ENCODE data around the gene CBX8. TPM values are rescaled to one million over a fixed set of nuclear protein-coding genes. Genes with fewer than 3 reads are reported as not detected.

CBX8 gene
- total and polyA plus RNA-seq, 7 donors = 0.28 to 5.6 (median 1.8) TPM

- Histone ChIP-seq H3K36me3 (no peaks in the 10 kb centered on the region), H3K27ac (no peak overlapping the region), H3K4me3 (peak overlapping the region in 1 of 4 donors; percentile 1), H3K27me3 (peaks cover 57 to 99% (median 98%) of the 10 kb centered on the region in 3 donors), H3K4me1 (peaks cover 0 to 53% (median 35%) of the 10 kb centered on the region in 4 donors), H3K9me3 (no peaks in the 10 kb centered on the region)
- 5 to 10% methylated on average over 74 of the region's 74 CpGs for WGBS, 2 donors
- DNase-seq = no peak
- TF ChIP-seq, protein P1, sequence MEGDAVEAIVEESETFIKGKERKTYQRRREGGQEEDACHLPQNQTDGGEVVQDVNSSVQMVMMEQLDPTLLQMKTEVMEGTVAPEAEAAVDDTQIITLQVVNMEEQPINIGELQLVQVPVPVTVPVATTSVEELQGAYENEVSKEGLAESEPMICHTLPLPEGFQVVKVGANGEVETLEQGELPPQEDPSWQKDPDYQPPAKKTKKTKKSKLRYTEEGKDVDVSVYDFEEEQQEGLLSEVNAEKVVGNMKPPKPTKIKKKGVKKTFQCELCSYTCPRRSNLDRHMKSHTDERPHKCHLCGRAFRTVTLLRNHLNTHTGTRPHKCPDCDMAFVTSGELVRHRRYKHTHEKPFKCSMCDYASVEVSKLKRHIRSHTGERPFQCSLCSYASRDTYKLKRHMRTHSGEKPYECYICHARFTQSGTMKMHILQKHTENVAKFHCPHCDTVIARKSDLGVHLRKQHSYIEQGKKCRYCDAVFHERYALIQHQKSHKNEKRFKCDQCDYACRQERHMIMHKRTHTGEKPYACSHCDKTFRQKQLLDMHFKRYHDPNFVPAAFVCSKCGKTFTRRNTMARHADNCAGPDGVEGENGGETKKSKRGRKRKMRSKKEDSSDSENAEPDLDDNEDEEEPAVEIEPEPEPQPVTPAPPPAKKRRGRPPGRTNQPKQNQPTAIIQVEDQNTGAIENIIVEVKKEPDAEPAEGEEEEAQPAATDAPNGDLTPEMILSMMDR (IDR thresholded peaks at IDR 0.05) = peak; percentile 37 to 86 (median 63)
- no peak for TF ChIP-seq EP300 (IDR thresholded peaks at IDR 0.05)
- intact Hi-C loops (cut with DNase I) = loop anchor here (2.0 to 5.0 kb wide), 2 partner anchors 127 to 203 kb away; no protein-coding TSS in a partner anchor
Observed at GRCh38 chr17:79789943-79790804, 6.7 kb downstream of the CBX8 start.

GRCh38 chr17:79788989-79789942, 7.6 kb downstream of the CBX8 start:
- no peak overlapping the region for H3K27ac ChIP-seq
- H3K4me1 ChIP-seq = peaks cover 0 to 44% (median 35%) of the 10 kb centered on the region in 4 donors
- intact Hi-C loops (cut with DNase I) = loop anchor here (2.0 kb wide), 1 partner anchor 204 kb away; no protein-coding TSS in a partner anchor
- peaks cover 57 to 100% (median 99%) of the 10 kb centered on the region in 3 donors for H3K27me3 ChIP-seq
- DNase-seq = no peak
- no peaks in the 10 kb centered on the region for H3K9me3 ChIP-seq
- H3K4me3 ChIP-seq = no peak overlapping the region
- no peak for TF ChIP-seq POLR2A (IDR thresholded peaks at IDR 0.05)
- no peak for TF ChIP-seq POLR2AphosphoS5 (IDR thresholded peaks at IDR 0.05)
- TF ChIP-seq EP300 (IDR thresholded peaks at IDR 0.05) = no peak
- TF ChIP-seq, protein P1 (IDR thresholded peaks at IDR 0.05) = no peak
- no peaks in the 10 kb centered on the region for H3K36me3 ChIP-seq
- 24 to 36% methylated on average over 52 of the region's 52 CpGs for WGBS, 2 donors

DNA sequence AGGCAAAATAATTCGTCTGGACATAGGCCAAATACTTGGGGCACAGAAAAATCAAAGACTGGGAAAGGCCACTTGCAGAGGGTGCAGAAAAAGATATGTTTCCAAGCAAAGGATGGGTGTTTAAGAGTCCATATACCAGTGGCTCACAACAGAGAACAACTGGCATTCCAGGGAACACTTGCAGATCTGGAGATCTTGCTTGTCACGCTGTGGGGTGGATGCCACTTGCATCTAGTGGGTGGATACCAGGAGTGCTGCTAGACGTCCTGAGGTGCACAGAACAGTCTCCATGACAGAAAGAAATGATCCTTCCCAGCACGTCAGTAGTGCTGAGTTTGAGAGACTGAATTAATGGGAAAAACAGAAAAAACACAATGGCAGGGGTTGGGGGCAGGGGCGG, 8.4 kb downstream of the CBX8 start:
- H3K27me3 ChIP-seq = peaks cover 56 to 100% (median 99%) of the 10 kb centered on the region in 3 donors
- peaks cover 0 to 37% (median 28%) of the 10 kb centered on the region in 4 donors for H3K4me1 ChIP-seq
- no peak for DNase-seq
- H3K27ac ChIP-seq = no peak overlapping the region
- intact Hi-C loops (cut with DNase I) = loop anchor here (2.0 kb wide), 1 partner anchor 204 kb away; no protein-coding TSS in a partner anchor
- H3K9me3 ChIP-seq = no peaks in the 10 kb centered on the region
- WGBS, 2 donors = 53 to 80% methylated on average over 5 of the region's 5 CpGs
- no peak overlapping the region for H3K4me3 ChIP-seq
- TF ChIP-seq POLR2A (IDR thresholded peaks at IDR 0.05) (no peak), POLR2AphosphoS5 (IDR thresholded peaks at IDR 0.05) (no peak), EP300 (IDR thresholded peaks at IDR 0.05) (no peak)
- TF ChIP-seq, protein P1 (IDR thresholded peaks at IDR 0.05) = no peak
- no peaks in the 10 kb centered on the region for H3K36me3 ChIP-seq

DNA sequence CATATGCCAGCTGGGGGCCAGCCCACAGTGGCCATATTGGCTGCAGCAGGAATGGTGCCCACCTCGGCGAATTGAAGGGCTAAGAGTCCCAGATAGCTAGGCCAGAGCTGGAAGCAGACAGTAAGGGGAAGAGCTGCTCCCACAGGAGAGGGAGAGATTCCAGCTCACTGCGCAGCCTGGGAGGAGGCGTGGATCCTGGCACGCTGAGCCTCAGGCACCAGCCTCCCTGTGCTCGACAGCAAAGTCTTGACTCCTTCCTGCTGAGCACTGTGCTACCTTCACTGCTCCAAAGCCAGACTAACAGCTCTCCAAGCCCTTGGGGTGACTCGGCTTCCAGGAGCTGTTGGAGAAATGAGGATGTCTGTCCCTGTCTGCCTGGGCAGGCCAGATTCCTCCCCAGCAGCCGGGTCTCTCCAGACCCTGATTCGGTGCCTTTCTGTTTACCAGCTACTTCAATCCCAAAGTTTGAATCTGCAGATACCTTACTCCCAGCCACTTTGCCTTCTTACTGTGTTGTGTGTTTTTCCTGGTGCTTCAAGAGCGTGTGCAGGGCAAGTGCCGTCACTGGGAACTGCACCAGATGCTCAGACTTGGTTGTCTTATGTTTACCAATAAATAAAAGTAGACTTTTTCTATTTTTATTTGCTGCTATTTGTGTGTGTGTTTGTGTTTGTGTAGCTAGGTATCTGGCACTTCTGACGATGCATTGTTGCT, 9.8 kb downstream of the CBX8 start:
- no peaks in the 10 kb centered on the region for H3K36me3 ChIP-seq
- H3K4me3 ChIP-seq = no peak overlapping the region
- H3K27me3 ChIP-seq = peaks cover 44 to 96% (median 93%) of the 10 kb centered on the region in 3 donors
- intact Hi-C loops (cut with DNase I) = no loop called here
- H3K9me3 ChIP-seq = no peaks in the 10 kb centered on the region
- H3K27ac ChIP-seq = no peak overlapping the region
- 78 to 90% methylated on average over 12 of the region's 12 CpGs for WGBS, 2 donors
- DNase-seq = no peak
- TF ChIP-seq POLR2A (IDR thresholded peaks at IDR 0.05) = no peak
- H3K4me1 ChIP-seq = peaks cover 0 to 24% (median 14%) of the 10 kb centered on the region in 4 donors

Measured in sigmoid colon (tissue), 7 donors.